Activated naive CD4-positive, alpha-beta T cell treated with anti-CD3 and anti-CD28 coated beads for 36 hours (primary cell): ENCODE data around the gene EIF2AK2. TPM values are rescaled to one million over a fixed set of nuclear protein-coding genes. Genes with fewer than 3 reads are reported as not detected.

ENCODE experiments used
- CTCF ChIA-PET: fragments of 350-600 bp; sonication (Branson Sonifier 250); formaldehyde crosslinking; loops from one replicate; lab custom pipeline; 2021; ENCODE audit warnings: antibody characterized with exemption; lab: Charles Lee
- DNase-seq: peaks from one replicate; pipeline ENCODE4 v3.0.0-alpha.2; 2020
- H3K27ac Mint-ChIP-seq: one replicate; pipeline ENCODE4 v1.8.0; 2021; ENCODE audit warnings: mild to moderate bottlenecking, mixed read lengths
- H3K27me3 Mint-ChIP-seq: one replicate; pipeline ENCODE4 v1.8.0; 2021; ENCODE audit warnings: low read depth, mixed read lengths
- H3K36me3 Mint-ChIP-seq: one replicate; pipeline ENCODE4 v1.8.0; 2021; ENCODE audit warnings: low read depth, mixed read lengths
- H3K4me1 Mint-ChIP-seq: one replicate; pipeline ENCODE4 v1.8.0; 2021; ENCODE audit warnings: low read depth, mixed read lengths
- H3K4me3 Mint-ChIP-seq: one replicate; pipeline ENCODE4 v1.8.0; 2021; ENCODE audit warnings: mild to moderate bottlenecking, moderate library complexity, mixed read lengths
- H3K9me3 Mint-ChIP-seq: one replicate; pipeline ENCODE4 v1.8.0; 2021; ENCODE audit warnings: mixed read lengths
- intact Hi-C: fragments of 100-400 bp; cut with micrococcal nuclease; formaldehyde crosslinking; loops from one replicate; pipeline ENCODE4 v1.15.1; 2023
- total RNA-seq, 2 experiments: library from RNA; stranded (reverse); gene quantifications; one replicate each; pipeline ENCODE4 v1.2.3, GENCODE V29; 2021

Gene EIF2AK2
- total RNA-seq, 2 experiments from 2014 or later, result 54.5 to 55.7 TPM

DNA sequence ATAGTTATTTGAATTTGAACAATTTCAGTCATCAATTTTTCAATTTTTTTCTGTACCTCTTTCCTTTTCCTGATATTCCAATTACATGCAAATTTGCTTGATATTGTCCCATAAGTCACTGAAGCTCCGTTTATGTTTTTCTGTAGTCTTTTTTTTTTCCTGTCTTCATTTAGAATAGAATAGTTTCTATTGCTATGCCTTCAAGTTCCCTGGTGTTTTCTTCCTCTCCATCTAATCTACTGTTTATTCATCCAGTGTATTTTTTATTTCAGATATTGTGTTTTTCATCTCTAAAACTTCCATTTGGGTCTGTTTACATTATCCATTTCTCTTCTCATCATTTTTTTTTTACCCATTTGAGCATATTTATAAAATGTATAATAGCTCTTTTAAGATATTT is 8.0 kb upstream of the EIF2AK2 start:
- Mint-ChIP-seq H3K36me3 (peaks cover 5% of the 10 kb centered on the region), H3K27ac (no peak overlapping the region), H3K4me3 (no peak overlapping the region), H3K27me3 (no peaks in the 10 kb centered on the region), H3K9me3 (peaks cover 14% of the 10 kb centered on the region), H3K4me1 (no peaks in the 10 kb centered on the region)
- DNase-seq, result no peak
- intact Hi-C loops, result no loop called here
- CTCF ChIA-PET, result interaction anchor here (0.6 kb wide), 1 partner anchor 455 kb away, joined by 3 read pairs; no protein-coding TSS in a partner anchor

- H3K27ac Mint-ChIP-seq, result peak overlapping the region; percentile 85
- H3K36me3 Mint-ChIP-seq, result peaks cover 26% of the 10 kb centered on the region
- peaks cover 34% of the 10 kb centered on the region for H3K4me1 Mint-ChIP-seq
- DNase-seq, result peak; percentile 46
- H3K9me3 Mint-ChIP-seq, result peaks cover 3% of the 10 kb centered on the region
- no peaks in the 10 kb centered on the region for H3K27me3 Mint-ChIP-seq
- peak overlapping the region; percentile 86 for H3K4me3 Mint-ChIP-seq
- intact Hi-C loops, result loop anchor here (2.0 to 10.0 kb wide), 5 partner anchors 76 to 371 kb away; partner anchors contain the start of genes CEBPZ, NDUFAF7, PRKD3 and STRN
- CTCF ChIA-PET, result interaction anchor here (0.8 to 2.2 kb wide), 2 partner anchors 11 to 12 kb away, joined by 3 to 21 read pairs; no protein-coding TSS in a partner anchor
Observed at GRCh38 chr2:37156071-37156856, 516 bp downstream of the EIF2AK2 start.

DNA sequence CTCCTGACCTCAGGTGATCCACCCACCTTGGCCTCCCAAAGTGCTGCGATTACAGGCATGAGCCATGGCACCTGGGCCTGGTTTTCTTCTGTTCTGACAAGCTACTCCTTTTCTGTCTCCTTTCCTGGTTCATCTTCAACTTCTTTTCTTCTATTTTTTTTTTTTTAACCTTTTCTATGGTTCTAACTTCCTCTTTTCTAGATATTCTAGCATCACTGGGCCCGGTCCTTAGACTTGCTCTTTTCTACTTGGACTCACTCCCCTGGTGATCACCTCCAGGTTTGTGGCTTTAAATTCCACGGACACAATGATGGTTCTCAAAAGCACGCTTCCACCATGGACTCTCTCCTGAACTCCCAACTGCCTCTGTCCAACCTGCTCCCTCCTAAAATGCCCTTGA is 2.0 kb downstream of the EIF2AK2 start:
- intact Hi-C loops, result loop anchor here (5.0 to 10.0 kb wide), 3 partner anchors 78 to 370 kb away; partner anchors contain the start of genes CEBPZ and NDUFAF7
- H3K4me3 Mint-ChIP-seq, result no peak overlapping the region
- peaks cover 3% of the 10 kb centered on the region for H3K9me3 Mint-ChIP-seq
- H3K36me3 Mint-ChIP-seq, result peaks cover 28% of the 10 kb centered on the region
- no peaks in the 10 kb centered on the region for H3K27me3 Mint-ChIP-seq
- peaks cover 42% of the 10 kb centered on the region for H3K4me1 Mint-ChIP-seq
- CTCF ChIA-PET, result no interaction called here
- no peak for DNase-seq
- no peak overlapping the region for H3K27ac Mint-ChIP-seq

GRCh38 chr2:37153224-37153623 is 3.6 kb downstream of the EIF2AK2 start:
- Mint-ChIP-seq H3K4me1 (peaks cover 43% of the 10 kb centered on the region), H3K36me3 (peaks cover 35% of the 10 kb centered on the region), H3K27ac (no peak overlapping the region), H3K27me3 (no peaks in the 10 kb centered on the region), H3K9me3 (peaks cover 3% of the 10 kb centered on the region), H3K4me3 (no peak overlapping the region)
- no peak for DNase-seq
- CTCF ChIA-PET, result no interaction called here
- intact Hi-C loops, result loop anchor here (10.0 kb wide), 1 partner anchor 368 kb away; no protein-coding TSS in a partner anchor

GRCh38 chr2:37149626-37150322 is 7.0 kb downstream of the EIF2AK2 start:
- no peak overlapping the region for H3K4me3 Mint-ChIP-seq
- H3K27me3 Mint-ChIP-seq, result no peaks in the 10 kb centered on the region
- DNase-seq, result no peak
- H3K36me3 Mint-ChIP-seq, result peaks cover 39% of the 10 kb centered on the region
- CTCF ChIA-PET, result no interaction called here
- intact Hi-C loops, result loop anchor here (10.0 kb wide), 1 partner anchor 365 kb away; no protein-coding TSS in a partner anchor
- peaks cover 3% of the 10 kb centered on the region for H3K9me3 Mint-ChIP-seq
- H3K27ac Mint-ChIP-seq, result no peak overlapping the region
- peaks cover 20% of the 10 kb centered on the region for H3K4me1 Mint-ChIP-seq

GRCh38 chr2:37148325-37148724 is 8.5 kb downstream of the EIF2AK2 start:
- Mint-ChIP-seq H3K4me1 (peaks cover 19% of the 10 kb centered on the region), H3K27me3 (no peaks in the 10 kb centered on the region), H3K36me3 (peaks cover 31% of the 10 kb centered on the region), H3K4me3 (no peak overlapping the region), H3K9me3 (no peaks in the 10 kb centered on the region), H3K27ac (no peak overlapping the region)
- intact Hi-C loops, result no loop called here
- CTCF ChIA-PET, result no interaction called here
- no peak for DNase-seq

GRCh38 chr2:37146062-37146461 is 10.7 kb downstream of the EIF2AK2 start:
- intact Hi-C loops, result no loop called here

GRCh38 chr2:37143974-37144373 is 12.8 kb downstream of the EIF2AK2 start:
- H3K4me3 Mint-ChIP-seq, result no peak overlapping the region
- intact Hi-C loops, result no loop called here
- CTCF ChIA-PET, result interaction anchor here (0.6 kb wide), 1 partner anchor 1699 kb away, joined by 7 read pairs; no protein-coding TSS in a partner anchor

More at GRCh38 chr2:37146062-37146461, 10.7 kb downstream of the EIF2AK2 start:
- DNase-seq, result no peak
- H3K27ac Mint-ChIP-seq, result no peak overlapping the region
- no peaks in the 10 kb centered on the region for H3K27me3 Mint-ChIP-seq
- CTCF ChIA-PET, result no interaction called here
- H3K36me3 Mint-ChIP-seq, result peaks cover 32% of the 10 kb centered on the region
- no peak overlapping the region for H3K4me3 Mint-ChIP-seq
- H3K4me1 Mint-ChIP-seq, result peaks cover 8% of the 10 kb centered on the region
- H3K9me3 Mint-ChIP-seq, result no peaks in the 10 kb centered on the region

DNA sequence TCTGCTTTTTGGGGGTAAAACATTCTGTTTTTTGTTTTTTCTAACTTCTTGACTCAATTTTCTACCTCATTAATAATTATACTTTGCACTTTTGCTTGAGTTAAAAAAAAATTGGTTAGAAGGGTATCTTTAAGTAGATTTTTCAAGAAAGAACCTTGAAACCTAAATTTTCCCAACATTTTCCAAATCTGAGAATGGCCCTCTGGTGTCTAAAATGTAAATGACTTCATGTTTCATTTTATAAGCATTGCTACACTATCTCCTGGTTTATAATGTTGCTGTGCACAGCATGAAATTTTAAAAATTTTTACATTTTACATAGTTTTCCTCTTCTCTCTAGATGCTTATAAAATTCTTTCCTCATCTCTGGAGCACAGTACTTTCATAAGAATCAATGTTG is 14.2 kb downstream of the EIF2AK2 start:
- no peak overlapping the region for H3K4me3 Mint-ChIP-seq
- intact Hi-C loops, result no loop called here
- H3K27me3 Mint-ChIP-seq, result no peaks in the 10 kb centered on the region
- H3K27ac Mint-ChIP-seq, result no peak overlapping the region
- no peak for DNase-seq
- H3K4me1 Mint-ChIP-seq, result no peaks in the 10 kb centered on the region
- CTCF ChIA-PET, result no interaction called here
- no peaks in the 10 kb centered on the region for H3K9me3 Mint-ChIP-seq
- peaks cover 34% of the 10 kb centered on the region for H3K36me3 Mint-ChIP-seq

More at GRCh38 chr2:37143974-37144373, 12.8 kb downstream of the EIF2AK2 start:
- Mint-ChIP-seq H3K4me1 (no peaks in the 10 kb centered on the region), H3K9me3 (no peaks in the 10 kb centered on the region), H3K27me3 (no peaks in the 10 kb centered on the region), H3K36me3 (peaks cover 36% of the 10 kb centered on the region), H3K27ac (no peak overlapping the region)
- no peak for DNase-seq

DNA sequence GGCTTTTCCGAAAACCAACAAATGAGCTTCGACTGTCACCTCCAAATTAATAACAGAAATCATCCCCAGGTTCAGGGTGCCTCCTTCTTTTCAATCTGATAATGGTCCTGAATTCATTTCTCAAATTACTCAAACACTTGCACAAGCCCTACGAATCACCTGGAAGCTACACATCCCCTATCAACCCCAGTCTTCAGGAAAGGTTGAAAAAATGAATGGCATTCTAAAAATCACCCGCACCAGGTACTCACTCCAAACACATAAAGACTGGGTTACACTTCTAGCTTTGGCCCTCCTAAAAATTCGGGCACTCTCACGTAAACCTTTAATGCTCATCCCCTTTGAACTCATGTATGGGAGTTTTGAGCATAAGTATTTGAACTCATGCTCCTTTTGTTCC is 23.9 kb downstream of the EIF2AK2 start:
- H3K9me3 Mint-ChIP-seq, result no peaks in the 10 kb centered on the region

DNA sequence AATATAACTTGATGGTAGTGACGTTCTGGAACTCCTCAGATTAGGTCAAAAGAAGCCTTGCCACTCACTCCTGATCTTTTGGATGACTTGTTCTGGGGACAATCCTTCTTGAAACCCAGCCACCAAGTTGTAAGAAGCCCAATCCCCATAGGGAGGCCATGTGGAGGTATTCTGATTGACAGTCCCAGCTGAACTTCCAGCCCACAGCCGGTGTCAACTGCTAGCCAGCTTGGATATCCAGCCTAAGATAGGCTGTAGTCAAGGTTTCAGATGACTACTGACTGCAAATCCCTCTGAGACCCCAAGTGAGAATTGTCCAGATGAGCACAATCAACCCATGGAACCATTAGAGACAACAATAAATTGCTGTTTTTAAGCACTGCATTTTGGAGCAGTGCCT is 31.4 kb downstream of the EIF2AK2 start:
- Mint-ChIP-seq H3K27ac (no peak overlapping the region), H3K36me3 (peaks cover 41% of the 10 kb centered on the region)

More for the DNA sequence above, 23.9 kb downstream of the EIF2AK2 start:
- no peak overlapping the region for H3K4me3 Mint-ChIP-seq
- no peak for DNase-seq
- CTCF ChIA-PET, result no interaction called here
- no peaks in the 10 kb centered on the region for H3K27me3 Mint-ChIP-seq
- peaks cover 41% of the 10 kb centered on the region for H3K36me3 Mint-ChIP-seq
- intact Hi-C loops, result no loop called here
- H3K4me1 Mint-ChIP-seq, result no peaks in the 10 kb centered on the region
- H3K27ac Mint-ChIP-seq, result no peak overlapping the region

GRCh38 chr2:37119157-37119556 is 37.6 kb downstream of the EIF2AK2 start:
- Mint-ChIP-seq H3K27ac (no peak overlapping the region), H3K4me3 (no peak overlapping the region), H3K27me3 (no peaks in the 10 kb centered on the region), H3K9me3 (no peaks in the 10 kb centered on the region), H3K4me1 (no peaks in the 10 kb centered on the region), H3K36me3 (peaks cover 24% of the 10 kb centered on the region)
- CTCF ChIA-PET, result interaction anchor here (0.7 kb wide), 1 partner anchor 15 kb away, joined by 3 read pairs; no protein-coding TSS in a partner anchor
- intact Hi-C loops, result no loop called here
- DNase-seq, result no peak

More for the DNA sequence above, 31.4 kb downstream of the EIF2AK2 start:
- no peak for DNase-seq
- no peaks in the 10 kb centered on the region for H3K27me3 Mint-ChIP-seq
- H3K4me3 Mint-ChIP-seq, result no peak overlapping the region
- H3K9me3 Mint-ChIP-seq, result no peaks in the 10 kb centered on the region
- H3K4me1 Mint-ChIP-seq, result no peaks in the 10 kb centered on the region
- intact Hi-C loops, result no loop called here
- CTCF ChIA-PET, result interaction anchor here (0.9 kb wide), 1 partner anchor 10 kb away, joined by 3 read pairs; no protein-coding TSS in a partner anchor
